Fibroblast of upper back skin (primary cell): ENCODE measurements around the gene LGR6.
"Not testable (repeated sequence)": the region's sequence is repeated elsewhere in the genome, so short reads cannot be mapped to it uniquely, and the experiment has no call there.

Experiments
- DNase-seq: peaks from one replicate; pipeline ENCODE4 v3.0.0-alpha.2; 2013

The LGR6 gene

DNA sequence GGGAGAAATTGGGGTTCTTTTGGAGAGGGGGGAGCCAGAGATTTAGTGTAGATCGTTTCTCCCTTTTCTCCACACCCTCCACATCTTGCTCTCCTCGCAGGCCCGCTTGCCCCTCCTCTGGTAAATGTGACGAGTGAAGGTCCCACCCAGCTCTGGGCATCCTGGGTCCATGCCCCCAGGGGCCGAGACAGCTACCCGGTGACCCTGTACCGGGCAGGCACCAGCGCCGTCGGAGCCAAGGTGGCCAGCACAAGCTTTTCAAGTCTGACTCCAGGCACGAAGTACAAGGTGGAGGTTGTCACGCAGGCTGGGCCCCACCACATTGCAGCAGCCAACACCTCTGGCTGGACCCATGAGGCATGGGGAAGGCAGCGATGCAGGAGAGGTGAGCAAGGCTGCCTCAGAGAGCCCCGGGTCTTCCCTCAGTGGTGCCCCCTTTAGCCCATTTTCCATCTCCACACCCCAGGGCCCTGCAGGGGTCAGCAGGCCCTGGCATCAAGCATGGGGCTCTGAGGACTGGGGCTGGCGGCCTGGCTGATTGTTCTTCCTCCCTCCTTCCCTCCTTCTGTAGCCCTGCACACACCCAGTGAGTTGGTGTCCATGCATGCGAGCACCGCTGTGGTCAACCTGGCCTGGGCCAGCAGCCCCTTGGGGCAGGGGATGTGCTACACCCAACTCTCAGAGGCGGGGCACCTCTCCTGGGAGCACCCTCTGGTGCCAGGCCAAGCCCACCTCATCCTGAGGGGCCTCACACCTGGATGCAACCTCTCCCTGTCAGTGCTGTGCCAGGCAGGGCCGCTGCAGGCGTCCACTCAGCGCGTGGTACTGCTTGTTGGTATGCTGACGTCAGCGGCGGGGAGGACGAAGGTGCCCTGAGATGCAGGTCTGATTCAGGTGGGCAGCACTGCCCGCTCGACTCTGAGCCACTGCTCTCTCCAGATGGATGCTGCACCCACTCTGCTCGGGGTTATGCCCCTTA is 16.4 kb upstream of the LGR6 start:
- DNase-seq = no peak

DNA sequence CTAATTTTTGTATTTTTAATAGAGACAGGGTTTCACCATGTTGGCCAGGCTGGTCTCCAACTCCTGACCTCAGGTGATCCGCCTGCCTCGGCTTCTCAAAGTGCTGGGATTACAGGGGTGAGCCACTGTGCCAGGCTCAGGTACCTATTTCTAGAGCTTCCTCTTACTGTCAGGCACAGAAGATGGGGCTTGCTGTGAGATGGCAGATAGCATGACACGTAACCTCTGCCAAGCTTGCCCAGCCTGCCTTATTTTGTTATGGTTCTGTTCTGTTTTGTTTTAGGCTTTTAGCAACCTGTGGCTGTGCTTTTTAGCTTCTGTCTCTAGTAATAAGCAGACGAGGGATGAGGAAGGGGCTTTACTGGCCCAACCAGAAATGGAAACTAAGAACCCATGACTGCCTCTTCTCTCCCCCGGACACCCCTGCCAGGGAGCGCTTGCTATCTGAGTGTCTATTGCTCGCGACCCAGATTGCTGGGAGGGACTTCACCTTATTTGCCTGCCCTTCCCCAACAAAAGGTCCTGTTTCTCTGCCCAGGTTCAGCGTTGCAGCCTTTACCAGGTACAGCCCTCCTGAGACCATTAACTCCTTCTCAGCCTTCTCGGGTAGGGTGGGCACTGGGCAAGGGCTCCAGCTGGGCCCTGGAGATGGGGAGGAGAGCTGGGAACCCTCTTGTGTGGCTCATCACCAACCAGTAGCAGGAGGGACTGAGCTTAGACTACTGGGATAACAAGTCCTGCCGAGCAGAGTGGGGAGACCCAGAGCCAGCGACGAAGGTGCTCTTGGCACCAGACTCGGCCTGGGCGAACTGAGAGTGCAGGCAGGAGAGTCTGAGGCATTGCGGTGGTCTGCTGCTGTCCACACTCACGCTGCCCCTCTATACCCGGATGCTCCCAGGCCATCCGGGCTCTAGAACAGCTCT is 13.5 kb upstream of the LGR6 start:
- DNase-seq = no peak

DNA sequence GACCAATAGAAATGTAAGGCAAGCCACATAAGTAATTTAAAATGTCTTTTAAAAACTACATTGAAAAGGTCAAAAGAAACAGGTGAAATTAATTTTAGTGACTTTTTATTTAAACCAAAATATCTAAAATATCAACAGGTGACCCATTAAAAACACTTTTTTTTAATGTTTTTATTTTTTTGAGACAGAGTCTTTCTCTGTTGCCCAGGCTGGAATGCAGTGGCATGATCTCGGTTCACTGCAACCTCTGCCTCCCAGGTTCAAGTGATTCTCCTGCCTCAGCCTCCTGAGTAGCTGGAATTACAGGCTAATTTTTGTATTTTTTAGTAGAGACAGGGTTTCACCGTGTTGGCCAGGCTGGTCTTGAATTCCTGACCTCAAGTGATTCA is 12.9 kb upstream of the LGR6 start:
- DNase-seq = not testable (repeated sequence)

DNA sequence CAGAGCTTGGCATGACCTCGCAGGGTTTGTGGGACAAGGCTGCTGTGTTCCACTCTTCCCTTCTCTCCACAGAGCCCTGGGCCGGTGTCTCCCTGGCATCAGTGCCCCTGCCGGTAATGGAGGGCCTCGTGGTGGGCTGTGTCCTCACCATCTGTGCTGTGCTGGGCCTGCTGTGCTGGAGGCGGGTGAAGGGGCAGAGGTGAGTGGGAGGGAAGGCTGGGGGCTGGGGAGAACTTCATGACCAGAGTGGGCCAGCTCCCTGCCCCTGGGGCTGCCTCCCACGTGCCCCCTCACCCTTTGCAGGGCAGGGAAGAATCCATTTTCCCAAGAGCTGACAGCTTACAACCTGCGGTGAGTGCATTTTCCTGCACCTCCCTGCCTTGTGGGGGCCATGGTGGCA is 12.0 kb upstream of the LGR6 start:
- DNase-seq = no peak

DNA sequence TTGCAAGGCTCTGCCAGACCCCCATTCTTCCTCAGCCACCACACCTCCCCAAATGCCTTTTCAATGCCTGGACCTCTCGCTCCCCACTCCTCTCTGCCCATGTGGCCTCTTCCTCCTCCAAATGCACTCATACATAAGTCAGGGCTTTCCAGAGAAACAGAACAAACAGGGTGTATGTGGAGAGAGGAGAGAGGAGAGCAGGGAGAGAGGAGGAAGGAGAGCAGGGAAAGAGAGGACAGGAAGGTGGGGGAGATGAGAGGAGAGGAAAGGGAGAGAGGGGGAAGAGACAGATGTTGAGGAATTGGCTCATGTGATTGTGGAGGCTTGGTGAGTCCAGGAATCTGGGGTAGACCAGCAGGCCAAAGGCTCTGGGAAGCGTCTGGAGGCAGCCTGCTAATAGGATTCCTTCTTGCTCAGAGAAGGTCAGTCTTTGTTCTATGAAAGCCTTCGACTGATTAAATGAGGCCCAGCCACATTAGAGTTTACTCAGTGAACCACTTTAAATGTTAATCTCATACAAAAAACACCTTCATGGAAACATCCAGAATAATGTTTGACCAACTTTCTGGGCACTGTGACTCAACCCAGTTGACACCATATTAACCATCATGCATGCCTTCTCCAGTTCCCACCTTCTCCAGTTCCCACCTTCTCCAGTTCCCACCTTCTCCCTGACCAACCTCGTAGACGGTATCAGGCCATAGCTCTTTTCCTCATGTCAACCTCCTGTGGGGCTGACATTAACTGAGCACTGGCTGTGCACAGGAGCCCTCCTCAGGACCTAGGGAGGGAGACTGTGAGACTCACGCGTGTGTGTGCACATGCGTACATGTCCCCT is 11.3 kb upstream of the LGR6 start:
- DNase-seq = no peak

- DNase-seq = peak; percentile 81
These were observed 8.7 kb upstream of the LGR6 start for GRCh38 chr1:202184750-202185460.

DNA sequence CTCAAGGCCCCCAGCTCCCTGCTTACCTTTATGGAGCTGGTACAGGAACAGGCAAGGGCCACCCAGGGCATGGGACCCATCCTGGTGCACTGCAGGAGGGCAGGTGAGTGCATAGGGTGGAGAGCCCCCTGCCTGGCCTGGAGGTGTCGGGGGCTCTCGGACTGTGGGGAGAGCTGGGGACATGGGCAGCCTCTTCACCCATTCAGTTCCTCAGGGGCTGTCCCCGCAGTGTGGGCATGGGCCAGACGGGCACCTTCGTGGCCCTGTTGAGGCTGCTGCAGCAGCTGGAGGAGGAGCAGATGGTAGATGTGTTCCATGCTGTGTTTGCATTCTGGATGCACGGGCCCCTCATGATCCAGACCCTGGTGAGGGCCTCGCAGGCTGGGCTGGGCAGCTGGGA is 7.3 kb upstream of the LGR6 start:
- no peak for DNase-seq

- DNase-seq = no peak
These were observed 6.4 kb upstream of the LGR6 start for GRCh38 chr1:202187041-202187671.

DNA sequence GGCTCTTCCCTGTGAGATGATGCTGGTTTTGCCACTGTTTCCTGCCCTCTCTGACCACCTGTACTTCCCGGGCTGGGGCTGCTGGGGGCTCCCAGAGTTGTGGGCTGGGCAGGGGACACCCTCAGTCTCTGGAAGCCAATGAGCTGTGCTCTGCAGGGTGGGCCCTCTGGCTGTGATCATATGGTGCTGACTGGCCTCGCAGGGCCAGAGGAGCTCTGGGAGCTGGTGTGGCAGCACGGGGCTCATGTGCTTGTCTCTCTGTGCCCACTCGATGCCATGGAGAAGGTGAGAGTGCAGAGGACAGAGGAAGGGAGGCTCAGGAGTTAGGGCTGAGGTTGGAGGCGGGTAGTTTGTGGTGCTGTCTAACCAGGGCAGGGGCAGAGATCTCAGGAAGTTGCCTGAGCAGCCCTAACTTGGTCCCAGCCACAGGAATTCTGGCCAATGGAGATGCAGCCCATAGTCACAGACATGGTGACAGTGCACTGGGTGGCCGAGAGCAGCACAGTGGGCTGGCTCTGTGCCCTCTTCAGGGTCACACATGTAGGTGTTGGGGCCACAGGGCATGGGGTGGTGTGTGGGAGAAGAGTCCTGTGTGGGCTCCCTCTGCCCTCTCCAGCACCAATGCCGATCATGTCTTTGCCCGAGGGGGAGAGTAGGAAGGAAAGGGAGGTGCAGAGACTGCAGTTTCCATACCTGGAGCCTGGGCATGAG is 5.7 kb upstream of the LGR6 start:
- no peak for DNase-seq

DNA sequence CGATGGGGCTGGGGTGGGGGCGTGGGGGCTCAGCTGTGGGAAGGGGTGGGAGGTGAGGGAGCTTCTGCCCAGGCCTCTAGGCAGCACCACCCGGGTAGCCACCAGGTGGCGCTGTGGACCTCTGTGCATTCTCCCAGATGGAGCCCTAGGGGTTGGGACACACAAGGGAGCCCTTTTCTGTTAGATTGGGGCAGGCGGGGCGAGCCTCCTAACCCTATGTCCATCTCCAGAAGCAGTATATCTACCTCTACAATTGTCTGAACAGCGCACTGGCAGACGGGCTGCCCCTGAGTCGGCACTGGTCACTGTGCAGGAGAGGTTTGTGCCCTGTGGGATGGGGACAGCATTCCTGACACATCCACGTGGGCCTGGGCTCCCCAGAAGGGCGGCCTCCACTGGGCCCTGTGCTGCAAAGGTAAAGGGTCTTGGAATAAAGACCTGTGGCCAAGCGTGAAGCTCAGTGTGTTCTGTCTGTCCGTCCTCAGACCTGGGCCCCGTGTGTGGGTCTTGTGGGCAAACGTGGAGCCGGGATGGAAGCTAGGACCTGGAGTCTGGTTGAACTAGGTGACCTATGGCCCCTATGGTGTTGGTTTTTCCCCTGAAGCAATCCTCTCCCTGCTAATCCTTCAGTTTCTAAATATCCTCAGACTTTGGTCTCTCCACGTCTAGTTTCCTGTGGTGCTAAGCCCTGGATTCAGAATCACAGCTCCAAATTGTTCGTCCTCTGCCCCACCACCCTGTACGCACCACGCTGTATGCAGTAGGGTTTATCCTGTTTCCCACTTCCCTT is 4.4 kb upstream of the LGR6 start:
- peak; percentile 49 for DNase-seq

DNA sequence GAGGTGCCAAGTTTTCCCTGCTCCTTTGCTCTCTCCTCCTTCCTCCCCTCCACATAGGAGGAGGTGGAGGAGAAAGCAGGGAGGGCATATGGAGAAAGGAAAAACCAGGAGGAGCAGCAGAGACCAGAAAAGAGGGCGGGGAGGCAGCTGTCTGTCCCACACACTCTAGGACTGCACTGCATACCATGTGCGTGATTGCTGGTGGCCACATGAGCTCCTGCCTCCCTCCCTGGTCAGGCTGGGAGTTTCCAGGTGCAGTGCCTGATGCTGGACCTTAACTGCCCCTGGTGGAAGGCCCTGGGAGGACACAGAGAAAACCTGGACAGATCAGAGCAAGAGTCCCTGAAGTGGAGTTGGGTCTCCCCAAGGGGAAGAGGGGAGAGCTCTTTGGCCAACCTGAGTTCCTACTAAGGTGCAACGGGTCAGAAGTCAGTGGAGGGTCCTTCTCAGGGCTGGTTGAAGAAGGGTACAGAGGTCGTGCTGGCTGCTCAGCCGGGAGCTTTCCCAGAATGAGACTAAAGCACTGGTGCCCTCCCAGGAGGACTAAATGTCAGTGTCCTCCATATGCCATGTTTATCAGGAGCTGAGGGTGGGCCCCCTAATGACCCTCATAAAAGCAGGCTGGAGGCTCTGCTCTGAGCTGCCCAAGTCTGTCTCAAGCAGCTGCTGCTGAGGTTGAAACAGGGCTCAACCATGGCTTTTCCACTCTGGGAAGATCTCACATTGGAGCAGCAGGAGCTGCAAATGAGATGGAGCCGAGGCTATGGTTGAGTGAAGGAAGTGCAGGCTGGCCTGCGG is 3.5 kb upstream of the LGR6 start:
- no peak for DNase-seq

GRCh38 chr1:202191391-202191790 is 2.2 kb upstream of the LGR6 start:
- not testable (repeated sequence) for DNase-seq

DNA sequence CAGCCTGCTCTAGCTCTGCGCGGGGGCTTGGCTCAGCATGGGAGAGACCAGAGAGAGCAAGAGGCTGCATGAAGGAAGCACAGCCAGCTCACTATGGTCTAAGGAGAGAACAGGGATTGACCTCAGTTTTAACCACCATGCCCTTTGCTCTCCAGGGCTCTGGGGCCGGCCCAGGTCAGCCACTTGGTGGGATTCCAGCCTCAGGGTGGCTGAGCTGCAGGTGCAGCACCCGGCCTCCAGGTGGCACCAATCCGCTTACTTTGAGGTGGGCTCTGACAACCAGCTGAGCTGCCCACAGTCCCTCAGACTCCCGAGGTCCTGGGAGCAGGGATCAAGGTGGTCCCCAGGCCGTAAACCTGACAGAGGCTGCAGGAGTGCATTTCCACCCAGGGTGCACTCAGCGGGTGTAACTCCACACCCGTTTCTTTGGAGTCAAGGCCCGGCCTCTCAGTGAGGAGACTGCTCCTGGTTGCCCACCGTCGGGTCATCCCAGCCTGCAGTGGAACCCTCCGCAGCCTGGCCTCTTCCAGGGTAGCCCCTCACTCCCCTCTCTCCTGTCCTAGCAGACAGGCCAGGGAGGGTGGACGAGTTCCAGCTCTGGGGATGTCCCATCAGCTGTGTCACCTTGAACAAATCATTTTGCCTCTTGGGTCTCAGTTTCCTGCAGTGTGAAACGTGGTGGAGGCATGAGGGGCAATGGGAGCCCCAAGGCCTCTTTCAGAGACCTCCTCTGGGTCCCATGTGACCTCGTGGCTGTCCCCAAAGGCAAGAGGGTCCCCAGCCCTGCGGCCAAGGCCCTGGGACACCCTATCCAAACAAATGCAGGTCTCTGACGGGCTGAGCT is 607 bp upstream of the LGR6 start:
- peak; percentile 39 for DNase-seq

DNA sequence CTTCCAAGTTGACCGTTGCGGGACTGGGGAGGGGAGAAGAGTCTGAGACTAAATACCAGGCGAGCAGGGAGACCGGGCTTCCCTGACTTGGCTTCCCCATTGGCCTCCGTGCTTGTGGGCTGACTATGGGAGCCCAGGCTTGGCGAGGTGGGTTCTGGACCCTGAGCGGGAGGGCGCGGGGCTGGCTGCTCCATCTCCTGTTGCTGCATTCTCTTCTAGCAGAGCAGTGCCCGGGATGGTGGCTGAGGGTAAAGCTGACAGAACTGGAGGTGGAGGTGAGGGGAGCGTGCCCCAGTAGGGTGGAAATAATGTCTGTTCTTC is 689 bp downstream of the LGR6 start:
- no peak for DNase-seq

GRCh38 chr1:202197653-202198365 is 4.2 kb downstream of the LGR6 start:
- no peak for DNase-seq

DNA sequence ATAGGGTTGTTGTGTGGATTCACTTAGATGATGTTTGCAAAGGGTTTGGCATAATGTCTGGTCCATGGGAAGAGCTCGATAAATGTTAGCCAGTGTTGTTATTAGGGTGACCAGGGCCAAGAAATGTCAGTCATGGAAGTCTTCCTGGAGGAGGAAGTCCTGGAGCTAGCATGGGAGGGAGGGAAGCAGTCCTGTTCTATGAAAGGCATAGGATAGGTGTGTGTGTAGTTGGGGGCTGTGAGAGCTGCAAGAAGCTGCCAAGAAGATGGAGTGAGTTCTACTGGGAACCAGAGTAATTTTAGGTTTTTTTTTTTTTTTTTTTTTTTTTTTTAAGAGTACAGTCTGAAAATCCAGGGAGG is 4.7 kb downstream of the LGR6 start:
- DNase-seq = no peak

- DNase-seq = no peak
These were observed 5.7 kb downstream of the LGR6 start for GRCh38 chr1:202199040-202199889.
